Anterior cingulate cortex (tissue), 58 donors: Measurements from ENCODE around the gene FN1.

Experiments
- DNase-seq, 58 donors: peaks; one replicate each; lab custom pipeline; 2025; lab: John Stamatoyannopoulos, UW

The FN1 gene

DNA sequence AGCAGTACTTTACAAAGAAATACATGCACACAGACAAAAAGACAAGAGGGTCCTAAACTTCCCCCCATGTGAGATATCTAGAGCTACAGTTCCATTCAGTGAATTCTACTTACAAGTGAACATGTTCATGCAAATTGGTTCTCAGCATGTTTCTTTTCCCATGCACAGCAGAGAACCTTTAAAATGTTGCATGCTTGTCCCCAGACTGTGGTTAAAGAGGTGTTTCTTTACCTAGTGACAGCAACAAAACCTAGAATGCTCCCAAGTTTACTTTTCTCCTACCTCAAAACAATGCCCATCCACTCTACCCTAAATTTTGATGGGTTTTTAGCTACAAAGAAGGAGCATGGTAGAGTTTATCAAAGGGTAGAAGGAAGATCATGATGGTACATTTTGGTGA lies 43.7 kb downstream of the FN1 start:
- no peak for DNase-seq

GRCh38 chr2:215391531-215391930 lies 44.3 kb downstream of the FN1 start:
- no peak for DNase-seq

- no peak for DNase-seq
Observed at GRCh38 chr2:215390550-215390913, 45.3 kb downstream of the FN1 start.

GRCh38 chr2:215388002-215388728 lies 47.7 kb downstream of the FN1 start:
- DNase-seq = no peak

- DNase-seq = no peak
Observed at GRCh38 chr2:215386566-215386965, 49.3 kb downstream of the FN1 start.

- DNase-seq = no peak
Observed at GRCh38 chr2:215384710-215385109, 51.2 kb downstream of the FN1 start.

- no peak for DNase-seq
Observed at GRCh38 chr2:215383652-215384279, 52.1 kb downstream of the FN1 start.

- no peak for DNase-seq
Observed at GRCh38 chr2:215382480-215382879, 53.4 kb downstream of the FN1 start.

DNA sequence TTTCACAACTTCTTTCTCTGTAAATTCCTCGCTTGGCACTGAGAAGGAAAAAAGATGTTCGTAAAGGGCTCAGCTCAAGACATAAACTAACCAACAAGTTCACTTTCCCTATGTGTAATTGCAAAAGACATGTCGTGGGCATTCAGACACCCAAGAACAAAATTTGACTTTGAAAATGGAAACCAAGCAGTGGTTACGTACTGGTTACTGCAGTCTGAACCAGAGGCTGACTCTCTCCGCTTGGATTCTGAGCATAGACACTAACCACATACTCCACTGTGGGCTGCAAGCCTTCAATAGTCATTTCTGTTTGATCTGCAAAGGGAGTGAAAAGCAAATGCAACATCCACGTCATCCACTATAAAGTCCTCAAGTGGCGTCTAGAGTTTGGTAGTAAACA lies 53.9 kb downstream of the FN1 start:
- no peak for DNase-seq

- no peak for DNase-seq
Observed at GRCh38 chr2:215380699-215381098, 55.2 kb downstream of the FN1 start.

- no peak for DNase-seq
Observed at GRCh38 chr2:215379948-215380347, 55.9 kb downstream of the FN1 start.

DNA sequence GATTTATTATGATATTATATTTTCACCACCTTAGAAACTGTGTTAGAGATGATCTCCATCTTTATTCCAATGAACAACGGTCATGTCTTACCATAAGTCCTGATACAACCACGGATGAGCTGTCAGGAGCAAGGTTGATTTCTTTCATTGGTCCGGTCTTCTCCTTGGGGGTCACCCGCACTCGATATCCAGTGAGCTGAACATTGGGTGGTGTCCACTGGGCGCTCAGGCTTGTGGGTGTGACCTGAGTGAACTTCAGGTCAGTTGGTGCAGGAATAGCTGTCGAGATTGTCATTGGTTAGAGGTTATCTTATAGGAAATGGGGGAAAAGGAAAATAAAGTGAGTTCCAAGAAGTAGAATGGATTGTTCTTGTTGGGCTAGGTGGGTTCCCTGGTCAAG lies 56.8 kb downstream of the FN1 start:
- DNase-seq = no peak

- DNase-seq = no peak
Observed at GRCh38 chr2:215378045-215378444, 57.8 kb downstream of the FN1 start.

DNA sequence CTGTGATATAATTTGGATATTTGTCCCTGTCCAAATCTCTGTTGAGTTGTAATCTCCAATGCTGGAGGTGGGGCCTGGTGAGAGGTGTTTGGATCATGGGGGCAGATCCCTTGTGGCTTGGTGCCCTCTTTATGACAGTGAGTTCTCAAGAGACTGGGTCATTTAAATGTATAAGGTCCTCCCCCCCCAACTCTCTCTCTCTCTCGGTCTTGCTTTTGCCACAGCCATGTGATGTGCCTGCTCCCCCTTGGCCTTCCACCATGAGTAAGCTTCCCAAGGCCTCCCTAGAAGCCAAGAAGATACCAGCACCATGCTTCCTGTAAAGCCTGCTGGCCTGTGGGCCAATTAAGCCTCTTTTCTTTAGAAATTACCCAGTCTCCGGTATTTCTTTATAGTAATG lies 58.6 kb downstream of the FN1 start:
- no peak for DNase-seq

DNA sequence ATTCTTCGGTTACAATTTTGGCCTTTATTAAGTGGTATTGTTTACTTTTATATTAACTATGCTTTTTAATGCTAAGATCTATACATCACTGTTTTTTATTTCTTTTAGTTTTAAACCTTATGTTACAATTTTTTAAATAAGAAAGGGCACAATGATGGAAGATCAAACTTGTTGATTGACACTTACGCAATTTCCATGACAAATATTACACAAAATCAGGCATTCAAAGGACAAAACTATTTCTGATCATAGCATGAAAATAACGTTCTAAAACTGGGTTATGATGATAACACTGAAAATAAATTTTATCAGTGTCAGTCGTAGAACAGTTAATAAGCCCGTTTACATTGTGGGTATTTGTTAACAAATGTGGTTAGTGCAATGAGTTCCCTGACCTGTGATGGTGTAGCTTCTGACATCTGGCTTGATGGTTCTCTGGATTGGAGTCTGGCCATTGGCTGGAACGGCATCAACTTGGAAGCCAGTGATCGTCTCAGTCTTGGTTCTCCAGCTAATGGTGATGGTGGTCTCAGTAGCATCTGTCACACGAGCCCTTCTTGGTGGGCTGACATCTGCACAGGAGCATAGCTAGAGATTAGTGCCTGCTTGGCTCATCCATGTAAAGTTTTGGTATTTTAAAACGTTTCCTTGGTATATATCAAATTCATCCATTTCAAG lies 59.6 kb downstream of the FN1 start:
- DNase-seq = no peak

DNA sequence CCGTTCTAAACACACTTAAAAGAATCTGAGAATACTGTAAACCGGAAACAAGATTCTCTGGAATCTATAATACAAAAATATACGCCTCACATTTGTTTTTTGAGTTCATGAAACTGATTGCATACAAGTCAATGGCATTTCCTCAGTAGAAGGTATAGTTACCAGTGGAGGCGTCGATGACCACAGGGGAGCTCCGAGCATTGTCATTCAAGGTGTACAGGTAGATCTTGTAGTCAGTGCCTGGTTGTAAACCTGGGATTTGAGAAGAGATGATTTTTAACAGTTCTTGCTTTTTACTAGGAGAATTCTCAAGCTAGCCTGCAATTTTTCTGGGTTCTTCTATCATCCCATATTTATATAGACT lies 60.4 kb downstream of the FN1 start:
- no peak for DNase-seq

DNA sequence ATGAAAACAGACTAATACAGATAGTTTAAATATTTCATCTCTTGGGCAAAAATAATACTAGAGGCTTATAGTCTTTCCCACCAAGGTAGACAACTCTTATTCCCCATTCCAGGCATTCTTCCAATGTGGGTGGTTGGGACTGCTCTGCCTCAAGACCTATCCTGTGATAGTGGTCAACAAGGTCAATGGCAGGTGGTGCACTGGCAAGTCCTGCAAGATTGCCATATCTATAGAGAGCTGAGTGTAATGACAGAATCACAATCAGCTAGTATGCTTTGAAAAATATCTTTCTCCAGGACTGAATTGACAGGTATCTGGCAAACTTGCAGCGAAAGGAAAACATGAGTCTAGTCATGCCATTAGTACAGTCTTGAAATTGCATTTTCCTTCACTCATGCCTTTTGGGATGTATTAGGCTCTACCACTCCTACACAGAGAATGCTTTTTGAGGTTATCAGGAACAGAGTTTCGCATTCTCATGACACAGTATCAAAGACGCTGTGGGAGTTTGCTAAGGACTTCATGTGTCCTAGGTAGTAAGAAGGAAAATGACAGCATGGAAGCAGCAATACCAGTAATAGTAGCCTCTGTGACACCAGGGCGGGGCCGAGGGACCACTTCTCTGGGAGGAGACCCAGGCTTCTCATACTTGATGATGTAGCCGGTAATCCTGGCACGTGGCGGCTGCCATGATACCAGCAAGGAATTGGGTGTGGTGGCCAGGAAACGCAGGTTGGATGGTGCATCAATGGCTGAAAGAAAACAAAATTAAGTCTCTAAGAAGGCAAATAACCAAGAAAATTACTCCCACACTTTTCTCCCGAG lies 61.0 kb downstream of the FN1 start:
- DNase-seq = no peak

- no peak for DNase-seq
Observed at GRCh38 chr2:215374002-215374401, 61.9 kb downstream of the FN1 start.

DNA sequence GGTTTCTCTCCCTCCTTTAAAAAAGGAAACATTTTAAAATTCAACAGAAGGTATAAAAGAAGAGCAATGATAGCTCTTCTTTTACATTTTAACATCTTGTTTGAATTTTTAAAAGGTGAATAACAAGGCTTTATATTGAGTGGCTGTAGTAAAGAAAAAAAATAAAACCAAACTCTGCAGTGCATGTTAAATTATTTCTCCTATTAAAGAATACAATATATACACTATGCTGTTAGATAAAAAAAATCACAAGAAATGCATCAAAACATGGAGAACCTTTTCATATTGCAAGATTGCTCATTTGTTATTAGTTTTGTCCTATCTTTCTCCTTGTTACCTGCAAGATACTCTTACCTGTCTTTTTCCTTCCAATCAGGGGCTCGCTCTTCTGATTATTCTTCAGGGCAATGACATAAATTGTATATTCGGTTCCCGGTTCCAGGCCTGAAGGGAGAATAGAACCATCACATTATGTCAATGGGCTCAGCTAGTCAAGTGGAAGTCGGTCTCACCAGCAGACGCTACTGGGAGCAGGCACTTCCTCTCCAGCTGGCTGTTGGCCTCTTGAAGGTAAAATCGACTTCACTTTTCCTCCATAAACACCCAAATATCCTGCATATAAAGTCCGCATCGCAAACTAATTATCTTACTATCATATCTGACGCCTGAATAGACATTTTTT lies 62.8 kb downstream of the FN1 start:
- DNase-seq = no peak
